ENCODE data around the gene SGTA. TPM values are rescaled to one million over a fixed set of nuclear protein-coding genes. Genes with fewer than 3 reads are reported as not detected.

SGTA gene
- total and polyA plus RNA-seq, 5 donors: 53.6 to 86.5 (median 69.6) TPM

GRCh38 chr19:2727640-2727944, 55.5 kb downstream of the SGTA start:
- ATAC-seq (no peak), DNase-seq (no peak)
- intact Hi-C loops (cut with DNase I): no loop called here
- Histone ChIP-seq H3K9me3 (ENCODE audit: control insufficient read depth, low read length) (no peaks in the 10 kb centered on the region), H3K4me1 (ENCODE audit: control insufficient read depth, insufficient read depth, low read length) (peaks cover 2% of the 10 kb centered on the region), H3K27ac (ENCODE audit: low read length) (no peak overlapping the region), H3K4me3 (ENCODE audit: low read length) (no peak overlapping the region), H3K27me3 (ENCODE audit: control insufficient read depth, insufficient read depth) (no peaks in the 10 kb centered on the region)
- WGBS: 64% methylated on average over 16 of the region's 16 CpGs

- whole genome bisulfite sequencing: 17% methylated on average over 26 of the region's 26 CpGs
- ATAC-seq: no peak
- H3K4me3 ChIP-seq (ENCODE audit: low read length): no peak overlapping the region
- peaks cover 5% of the 10 kb centered on the region for H3K4me1 ChIP-seq (ENCODE audit: control insufficient read depth, insufficient read depth, low read length)
- intact Hi-C loops (cut with DNase I): no loop called here
- no peak overlapping the region for H3K27ac ChIP-seq (ENCODE audit: low read length)
- H3K27me3 ChIP-seq (ENCODE audit: control insufficient read depth, insufficient read depth): no peaks in the 10 kb centered on the region
- DNase-seq: peak in 1 of 3 donors; percentile 36
- no peaks in the 10 kb centered on the region for H3K9me3 ChIP-seq (ENCODE audit: control insufficient read depth, low read length)
Observed at GRCh38 chr19:2726904-2727639, 56.0 kb downstream of the SGTA start.

GRCh38 chr19:2726160-2726855, 56.8 kb downstream of the SGTA start:
- Histone ChIP-seq H3K4me1 (ENCODE audit: control insufficient read depth, insufficient read depth, low read length) (peaks cover 5% of the 10 kb centered on the region), H3K27me3 (ENCODE audit: control insufficient read depth, insufficient read depth) (no peaks in the 10 kb centered on the region), H3K27ac (ENCODE audit: low read length) (no peak overlapping the region), H3K9me3 (ENCODE audit: control insufficient read depth, low read length) (no peaks in the 10 kb centered on the region), H3K4me3 (ENCODE audit: low read length) (no peak overlapping the region)
- intact Hi-C loops (cut with DNase I): no loop called here
- no peak for ATAC-seq
- WGBS: 73% methylated on average over 15 of the region's 15 CpGs
- DNase-seq: peak in 1 of 3 donors; percentile 38

GRCh38 chr19:2724148-2724557, 58.9 kb downstream of the SGTA start:
- ATAC-seq (no peak), DNase-seq (no peak)
- WGBS: 51% methylated on average over 7 of the region's 7 CpGs
- Histone ChIP-seq H3K9me3 (ENCODE audit: control insufficient read depth, low read length) (no peaks in the 10 kb centered on the region), H3K4me1 (ENCODE audit: control insufficient read depth, insufficient read depth, low read length) (peaks cover 5% of the 10 kb centered on the region), H3K27me3 (ENCODE audit: control insufficient read depth, insufficient read depth) (no peaks in the 10 kb centered on the region), H3K4me3 (ENCODE audit: low read length) (no peak overlapping the region), H3K27ac (ENCODE audit: low read length) (peak overlapping the region; percentile 71)
- intact Hi-C loops (cut with DNase I): no loop called here

GRCh38 chr19:2723747-2724146, 59.3 kb downstream of the SGTA start:
- intact Hi-C loops (cut with DNase I): no loop called here
- DNase-seq (no peak), ATAC-seq (no peak)
- 64% methylated on average over 14 of the region's 14 CpGs for WGBS
- no peaks in the 10 kb centered on the region for H3K27me3 ChIP-seq (ENCODE audit: control insufficient read depth, insufficient read depth)
- H3K4me3 ChIP-seq (ENCODE audit: low read length): no peak overlapping the region
- peak overlapping the region; percentile 71 for H3K27ac ChIP-seq (ENCODE audit: low read length)
- peaks cover 5% of the 10 kb centered on the region for H3K4me1 ChIP-seq (ENCODE audit: control insufficient read depth, insufficient read depth, low read length)
- no peaks in the 10 kb centered on the region for H3K9me3 ChIP-seq (ENCODE audit: control insufficient read depth, low read length)

- Histone ChIP-seq H3K27me3 (ENCODE audit: control insufficient read depth, insufficient read depth) (no peaks in the 10 kb centered on the region), H3K9me3 (ENCODE audit: control insufficient read depth, low read length) (no peaks in the 10 kb centered on the region), H3K4me1 (ENCODE audit: control insufficient read depth, insufficient read depth, low read length) (peaks cover 5% of the 10 kb centered on the region), H3K4me3 (ENCODE audit: low read length) (no peak overlapping the region), H3K27ac (ENCODE audit: low read length) (peak overlapping the region; percentile 71)
- ATAC-seq (no peak), DNase-seq (no peak)
- intact Hi-C loops (cut with DNase I): no loop called here
- WGBS: 50% methylated on average over 13 of the region's 13 CpGs
Observed at GRCh38 chr19:2723345-2723715, 59.7 kb downstream of the SGTA start.

GRCh38 chr19:2722541-2723344, 60.3 kb downstream of the SGTA start:
- Histone ChIP-seq H3K4me1 (ENCODE audit: control insufficient read depth, insufficient read depth, low read length) (peaks cover 5% of the 10 kb centered on the region), H3K27ac (ENCODE audit: low read length) (peak overlapping the region; percentile 56), H3K4me3 (ENCODE audit: low read length) (no peak overlapping the region), H3K27me3 (ENCODE audit: control insufficient read depth, insufficient read depth) (no peaks in the 10 kb centered on the region), H3K9me3 (ENCODE audit: control insufficient read depth, low read length) (no peaks in the 10 kb centered on the region)
- 35% methylated on average over 28 of the region's 28 CpGs for WGBS
- ATAC-seq: peak; percentile 83
- DNase-seq: peak; percentile 84 to 89 (median 89)
- intact Hi-C loops (cut with DNase I): no loop called here

GRCh38 chr19:2721570-2722540, 61.2 kb downstream of the SGTA start:
- Histone ChIP-seq H3K4me3 (ENCODE audit: low read length) (peak overlapping the region; percentile 76), H3K9me3 (ENCODE audit: control insufficient read depth, low read length) (no peaks in the 10 kb centered on the region), H3K27me3 (ENCODE audit: control insufficient read depth, insufficient read depth) (no peaks in the 10 kb centered on the region), H3K4me1 (ENCODE audit: control insufficient read depth, insufficient read depth, low read length) (peaks cover 5% of the 10 kb centered on the region), H3K27ac (ENCODE audit: low read length) (peak overlapping the region; percentile 84)
- DNase-seq: no peak
- WGBS: 27% methylated on average over 39 of the region's 39 CpGs
- ATAC-seq: no peak
- intact Hi-C loops (cut with DNase I): no loop called here

GRCh38 chr19:2720777-2721569, 62.1 kb downstream of the SGTA start, which contains the start of gene DIRAS1:
Gene DIRAS1, minus strand, starts transcription at chr19:2721372. Its CDS starts 3,566 bp downstream, at chr19:2717806.
- Histone ChIP-seq H3K9me3 (ENCODE audit: control insufficient read depth, low read length) (no peaks in the 10 kb centered on the region), H3K27me3 (ENCODE audit: control insufficient read depth, insufficient read depth) (no peaks in the 10 kb centered on the region), H3K4me3 (ENCODE audit: low read length) (peak within 1 kb of the TSS; percentile 76), H3K27ac (ENCODE audit: low read length) (peak within 1 kb of the TSS; percentile 84), H3K4me1 (ENCODE audit: control insufficient read depth, insufficient read depth, low read length) (peaks cover 5% of the 10 kb centered on the region)
- ATAC-seq (peak; percentile 5 to 13), DNase-seq (peak in 1 of 3 donors; percentile 78)
- intact Hi-C loops (cut with DNase I): no loop called here
- under 1% methylated on average over 89 of the region's 100 CpGs for WGBS
